Stimulated activated naive CD8-positive, alpha-beta T cell treated with anti-CD3 and anti-CD28 coated beads, Interleukin-15, amount 100 ng/mL, for 72 hours (primary cell): ENCODE results near the gene SCCPDH.
"Not testable (repeated sequence)": the region's sequence is repeated elsewhere in the genome, so short reads cannot be mapped to it uniquely, and the experiment has no call there.

ENCODE experiments used
- ATAC-seq: fragments of 150-1000 bp; cut with Tn5 transposase; 2 replicates; pipeline ENCODE4 v1.10.0; 2021; ENCODE audit warnings: mild to moderate bottlenecking, moderate library complexity
- DNase-seq, 2 donors: peaks; one replicate each; pipeline ENCODE4 v3.0.0; 2021 to 2022
- H3K27ac Mint-ChIP-seq, 2 donors: one replicate each; pipeline ENCODE4 v1.8.0; 2022; ENCODE audit warnings: mild to moderate bottlenecking in 2 of 2, mixed read lengths in 2 of 2, moderate library complexity in 2 of 2
- H3K27me3 Mint-ChIP-seq: one replicate; pipeline ENCODE4 v1.8.0; 2022; ENCODE audit warnings: mixed read lengths
- H3K4me1 Mint-ChIP-seq: one replicate; pipeline ENCODE4 v1.8.0; 2022; ENCODE audit warnings: mild to moderate bottlenecking, mixed read lengths
- H3K4me3 Mint-ChIP-seq, 2 donors: one replicate each; pipeline ENCODE4 v1.8.0; 2022; ENCODE audit warnings: mild to moderate bottlenecking in 2 of 2, mixed read lengths in 2 of 2, moderate library complexity in 1 of 2
- H3K9me3 Mint-ChIP-seq, 2 donors: one replicate each; pipeline ENCODE4 v1.8.0; 2022; ENCODE audit warnings: mixed read lengths in 2 of 2

The SCCPDH gene

DNA sequence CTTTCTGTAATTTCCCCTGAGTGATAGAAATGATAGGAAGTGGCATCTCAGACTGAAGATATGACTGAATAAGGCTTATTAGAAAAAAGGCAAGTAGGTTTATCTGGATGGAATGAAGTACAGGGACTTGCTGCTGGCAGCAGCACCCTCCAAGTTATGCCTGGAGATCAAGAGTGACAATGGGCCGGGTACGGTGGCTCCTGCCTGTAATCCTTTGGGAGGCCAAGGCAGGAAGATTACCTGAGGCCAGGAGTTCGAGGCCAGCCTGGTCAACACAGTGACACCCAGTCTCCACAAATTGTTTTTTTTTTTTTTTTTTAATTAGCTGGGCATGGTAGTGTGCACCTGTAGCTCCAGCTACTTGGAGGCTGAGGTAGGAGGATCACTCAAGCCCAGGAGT lies 87.8 kb downstream of the SCCPDH start:
- Mint-ChIP-seq H3K27me3 (peaks cover 25% of the 10 kb centered on the region), H3K4me1 (peaks cover 7% of the 10 kb centered on the region), H3K9me3 (peaks cover 4 to 7% of the 10 kb centered on the region in 2 donors), H3K4me3 (no peak overlapping the region), H3K27ac (no peak overlapping the region)
- DNase-seq (no peak), ATAC-seq (no peak)

DNA sequence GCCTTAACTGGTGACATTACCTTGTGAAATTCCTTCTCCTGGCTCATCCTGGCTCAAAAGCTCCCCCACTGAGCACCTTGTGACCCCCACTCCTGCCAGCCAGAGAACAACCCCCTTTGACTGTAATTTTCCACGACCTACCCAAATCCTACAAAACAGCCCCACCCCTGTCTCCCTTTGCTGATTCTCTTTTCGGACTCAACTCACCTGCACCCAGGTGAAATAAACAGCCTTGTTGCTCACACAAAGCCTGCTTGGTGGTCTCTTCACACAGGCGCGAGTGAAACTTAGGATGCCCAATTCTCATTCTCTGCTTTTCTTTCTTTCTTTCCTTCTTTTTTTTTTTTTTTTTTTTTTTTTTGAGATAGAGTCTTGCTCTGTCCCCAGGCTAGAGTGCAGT lies 89.1 kb downstream of the SCCPDH start:
- ATAC-seq, H3K4me1 Mint-ChIP-seq, H3K27ac Mint-ChIP-seq, H3K4me3 Mint-ChIP-seq, DNase-seq: not testable (repeated sequence)
- Mint-ChIP-seq H3K9me3 (peaks cover 13 to 15% of the 10 kb centered on the region in 2 donors), H3K27me3 (peaks cover 25% of the 10 kb centered on the region)

DNA sequence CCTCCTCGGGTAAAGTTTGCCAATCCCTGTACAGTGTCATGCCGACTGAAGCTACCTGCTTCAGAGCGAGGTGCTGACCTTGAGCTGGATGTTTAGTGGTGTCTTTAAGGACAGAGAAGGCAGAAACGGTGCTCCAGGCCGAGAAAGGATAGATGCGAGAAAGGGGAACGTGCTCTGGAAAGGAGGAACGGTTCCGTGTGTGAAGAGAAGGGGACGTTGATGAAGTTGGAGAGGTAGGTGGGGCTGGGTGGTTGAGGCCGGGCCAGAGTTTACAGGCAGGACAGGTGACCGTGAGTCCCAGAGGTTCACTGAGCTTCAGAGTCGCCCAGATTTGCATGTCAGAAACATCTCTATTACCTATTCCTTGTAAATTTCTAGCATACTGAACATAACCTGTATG lies 90.7 kb downstream of the SCCPDH start:
- Mint-ChIP-seq H3K27ac (no peak overlapping the region), H3K4me1 (peaks cover 7% of the 10 kb centered on the region), H3K9me3 (peaks cover 13 to 15% of the 10 kb centered on the region in 2 donors), H3K4me3 (no peak overlapping the region), H3K27me3 (peaks cover 31% of the 10 kb centered on the region)
- no peak for ATAC-seq
- DNase-seq = no peak

DNA sequence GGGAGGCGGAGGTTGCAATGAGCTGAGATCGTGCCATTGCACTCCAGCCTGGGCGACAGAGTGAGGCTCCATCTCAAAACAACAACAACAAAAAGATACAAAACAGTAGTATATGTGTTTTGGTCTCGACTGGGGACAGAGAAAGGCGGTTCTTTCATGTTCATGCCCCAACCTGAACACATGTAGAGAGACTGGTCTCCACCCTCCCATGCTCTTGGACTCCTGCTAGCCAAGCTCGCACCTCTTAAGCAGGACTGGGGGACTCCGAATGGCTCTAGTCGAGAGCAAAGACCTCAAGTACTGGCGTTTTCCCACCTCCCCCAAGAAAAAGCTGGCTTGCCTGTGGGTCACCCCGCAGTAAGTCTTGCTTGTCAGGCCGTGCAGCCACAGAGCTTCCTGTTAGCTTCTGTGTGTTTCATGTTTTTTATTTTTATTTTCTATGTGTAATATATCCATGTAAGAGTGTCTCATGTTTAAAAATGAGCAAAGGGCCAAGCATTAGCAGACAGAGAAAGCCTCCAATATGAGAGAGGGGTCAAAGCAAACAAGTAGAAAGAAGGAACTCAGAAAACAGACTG lies 91.6 kb downstream of the SCCPDH start:
- no peak for ATAC-seq
- Mint-ChIP-seq H3K9me3 (peaks cover 13 to 15% of the 10 kb centered on the region in 2 donors), H3K27ac (peak overlapping the region in 1 of 2 donors; percentile 59), H3K4me1 (peaks cover 12% of the 10 kb centered on the region), H3K4me3 (no peak overlapping the region), H3K27me3 (peaks cover 37% of the 10 kb centered on the region)
- no peak for DNase-seq
